HCT116 (cell line): Measurements from ENCODE around the gene KHNYN. TPM values are rescaled to one million over a fixed set of nuclear protein-coding genes. Genes with fewer than 3 reads are reported as not detected.
"Not testable (repeated sequence)": the region's sequence is repeated elsewhere in the genome, so short reads cannot be mapped to it uniquely, and the experiment has no call there.

Source experiments
- ATAC-seq: fragments of 200-7000 bp; cut with Tn5 transposase; 2 replicates; pipeline ENCODE4 v1.9.1; 2020; ENCODE audit warnings: mild to moderate bottlenecking, moderate library complexity
- BruUV-seq: library from RNA; stranded (reverse); fragments of 400-500 nt; replicated peaks from 2 replicates; lab custom pipeline; 2021; lab: Mats Ljungman, UMichigan
- CTCF ChIA-PET: fragments of 300-600 bp; sonication (Branson Sonifier 250); formaldehyde crosslinking; loops from one replicate; lab custom pipeline; 2021; ENCODE audit warnings: antibody characterized with exemption; lab: Charles Lee
- POLR2A ChIA-PET: fragments of 300-600, 350-600 bp; sonication (Branson Sonifier 250); formaldehyde crosslinking; loops from one replicate; lab custom pipeline; 2021; ENCODE audit warnings: antibody characterized with exemption; lab: Charles Lee
- RAD21 ChIA-PET, 2 experiments: fragments of 300-600 bp; sonication (Branson Sonifier 250); formaldehyde crosslinking; loops; one replicate each; lab custom pipeline; 2023; ENCODE audit warnings: low total read pairs in 2 of 2; ENCODE audit not compliant: uncharacterized antibody in 2 of 2, unreplicated experiment in 2 of 2, low non-redundant PET in 1 of 2; lab: Charles Lee
- DNase-seq: peaks from one replicate; pipeline ENCODE4 v3.0.0-alpha.2; 2010; ENCODE audit warnings: low read depth, low spot score
- H2AFZ ChIP-seq: fragments of 200-600 bp; shearing (Covaris generic), sonication (generic); 2 replicates; pipeline ENCODE4 v1.6.1; 2017; ENCODE audit warnings: low read depth, mixed run types, mixed read lengths, antibody characterized with exemption, low read length; ENCODE audit not compliant: poor library complexity, severe bottlenecking
- H3K27ac ChIP-seq: 2 replicates; pipeline ENCODE4 v1.5.1; 2012; ENCODE audit warnings: low read depth, low read length
- H3K27me3 ChIP-seq: fragments of 200-600 bp; sonication (generic); 2 replicates; pipeline ENCODE4 v1.6.1; 2016; ENCODE audit warnings: mixed run types, low read length, mixed read lengths; ENCODE audit not compliant: insufficient read depth
- H3K36me3 ChIP-seq, 2 experiments: fragments of 200-500 bp in 1 of 2; fragments of 200-600 bp in 1 of 2; sonication (Bioruptor generic) in 1 of 2; sonication (generic) in 1 of 2; 2 replicates each; pipeline versions ENCODE4 v1.5.1 to v1.6.1; 2014 to 2016; ENCODE audit warnings: low read length in 2 of 2, inconsistent platforms in 1 of 2, mixed read lengths in 1 of 2, mixed run types in 1 of 2; ENCODE audit not compliant: insufficient read depth in 2 of 2, control insufficient read depth in 1 of 2
- H3K4me1 ChIP-seq, 2 experiments: fragments of 200-600 bp in 1 of 2; sonication (generic) in 1 of 2; 2 replicates each; pipeline versions ENCODE4 v1.5.1 to v1.6.1; 2012 to 2017; ENCODE audit warnings: low read length in 2 of 2, inconsistent platforms in 1 of 2, mild to moderate bottlenecking in 1 of 2, mixed read lengths in 1 of 2, mixed run types in 1 of 2, moderate library complexity in 1 of 2; ENCODE audit not compliant: insufficient read depth in 2 of 2, control insufficient read depth in 1 of 2
- H3K4me2 ChIP-seq: fragments of 200-600 bp; sonication (generic); 2 replicates; pipeline ENCODE4 v1.6.1; 2017; ENCODE audit warnings: mixed run types, low read length, mixed read lengths
- H3K4me3 ChIP-seq, 2 experiments: fragments of 200-600 bp in 1 of 2; sonication (generic) in 1 of 2; replicated peaks in 1 of 2; 2 replicates each; pipeline ENCODE4 v1.5.1; 2011 to 2016; ENCODE audit warnings: low read length in 2 of 2, control low read depth in 1 of 2, low read depth in 1 of 2, mild to moderate bottlenecking in 1 of 2, mixed read lengths in 1 of 2, mixed run types in 1 of 2
- H3K79me2 ChIP-seq: fragments of 200-600 bp; sonication (generic); 2 replicates; pipeline ENCODE4 v1.6.1; 2017; ENCODE audit warnings: mild to moderate bottlenecking, mixed run types, low read length, moderate library complexity, mixed read lengths; ENCODE audit not compliant: insufficient read depth
- H3K9ac ChIP-seq: fragments of 200-600 bp; sonication (generic); 2 replicates; pipeline ENCODE4 v1.6.1; 2016; ENCODE audit warnings: low read length, mixed read lengths
- H3K9me2 ChIP-seq: fragments of 200-600 bp; sonication (generic), shearing (Covaris generic); 2 replicates; pipeline ENCODE4 v1.6.1; 2017; ENCODE audit warnings: mixed run types, mild to moderate bottlenecking, moderate library complexity; ENCODE audit not compliant: insufficient read depth
- H3K9me3 ChIP-seq, 2 experiments: fragments of 200-500 bp in 1 of 2; fragments of 200-600 bp in 1 of 2; sonication (Bioruptor generic) in 1 of 2; sonication (generic) in 1 of 2; 2 replicates each; pipeline ENCODE4 v1.6.1; 2014 to 2017; ENCODE audit warnings: low read length in 2 of 2, mixed read lengths in 2 of 2, inconsistent platforms in 1 of 2, low read depth in 1 of 2, mild to moderate bottlenecking in 1 of 2, mixed run types in 1 of 2, moderate library complexity in 1 of 2; ENCODE audit not compliant: control insufficient read depth in 1 of 2, insufficient read depth in 1 of 2
- H4K20me1 ChIP-seq: fragments of 200-600 bp; sonication (generic), shearing (Covaris generic); 2 replicates; pipeline ENCODE4 v1.6.1; 2017; ENCODE audit warnings: mixed run types, mild to moderate bottlenecking, moderate library complexity; ENCODE audit not compliant: insufficient read depth
- CBX3 ChIP-seq: IDR thresholded peaks from 2 replicates; pipeline ENCODE4 v1.6.1; 2012; ENCODE audit warnings: low read depth
- CEBPB ChIP-seq: IDR thresholded peaks from 2 replicates; pipeline ENCODE4 v1.6.1; 2012; ENCODE audit warnings: low read depth
- ELF1 ChIP-seq: IDR thresholded peaks from 2 replicates; pipeline ENCODE4 v1.6.1; 2012; ENCODE audit warnings: low read depth, borderline replicate concordance
- FOSL1 ChIP-seq: IDR thresholded peaks from 2 replicates; pipeline ENCODE4 v1.6.1; 2012; ENCODE audit warnings: low read depth
- SP1 ChIP-seq: IDR thresholded peaks from 2 replicates; pipeline ENCODE4 v1.6.1; 2012; ENCODE audit warnings: low read depth
- SRF ChIP-seq: IDR thresholded peaks from 2 replicates; pipeline ENCODE4 v1.6.1; 2012; ENCODE audit warnings: low read depth
- TCF7L2 ChIP-seq: IDR thresholded peaks from 2 replicates; pipeline ENCODE4 v1.7.0; 2011; ENCODE audit warnings: borderline replicate concordance, inconsistent platforms; ENCODE audit not compliant: insufficient read depth, insufficient read length; ENCODE audit errors: extremely low read depth
- ZBTB33 ChIP-seq: IDR thresholded peaks from 2 replicates; pipeline ENCODE4 v1.6.1; 2011; ENCODE audit warnings: mild to moderate bottlenecking, low read length, moderate library complexity; ENCODE audit not compliant: insufficient replicate concordance; ENCODE audit errors: extremely low read depth
- intact Hi-C: fragments of 100-400 bp; cut with micrococcal nuclease; formaldehyde crosslinking; loops from 2 replicates; pipeline ENCODE4 v1.10.0; 2022
- total RNA-seq: library from RNA; stranded (reverse); gene quantifications from one replicate; pipeline ENCODE4 v1.2.1, GENCODE V29; 2021; ENCODE audit not compliant: unreplicated experiment

Gene KHNYN
- total RNA-seq, 1 experiment from 2014 or later, result 50.1 TPM

- Histone ChIP-seq H3K9me2 (no peaks in the 10 kb centered on the region), H3K9ac (no peak overlapping the region), H3K4me1 (no peaks in the 10 kb centered on the region), H3K9me3 (no peaks in the 10 kb centered on the region), H3K27me3 (no peaks in the 10 kb centered on the region), H3K4me3 (no peak overlapping the region), H4K20me1 (no peaks in the 10 kb centered on the region), H2AFZ (no peak overlapping the region), H3K36me3 (no peaks in the 10 kb centered on the region), H3K4me2 (no peak overlapping the region), H3K79me2 (no peaks in the 10 kb centered on the region), H3K27ac (no peak overlapping the region)
- ChIA-PET POLR2A (no interaction called here), RAD21 (no interaction called here), CTCF (interaction anchor here (1.3 kb wide), 1 partner anchor 10 kb away, joined by 3 read pairs; no protein-coding TSS in a partner anchor)
- no TSS peak for BruUV-seq
- no peak for ATAC-seq
- no peak for DNase-seq
- intact Hi-C loops, result no loop called here
- TF ChIP-seq ZBTB33, result no peak
- TF ChIP-seq ELF1, result no peak
- no peak for TF ChIP-seq TCF7L2
Measured at GRCh38 chr14:24473211-24473610, 43.5 kb downstream of the KHNYN start.

DNA sequence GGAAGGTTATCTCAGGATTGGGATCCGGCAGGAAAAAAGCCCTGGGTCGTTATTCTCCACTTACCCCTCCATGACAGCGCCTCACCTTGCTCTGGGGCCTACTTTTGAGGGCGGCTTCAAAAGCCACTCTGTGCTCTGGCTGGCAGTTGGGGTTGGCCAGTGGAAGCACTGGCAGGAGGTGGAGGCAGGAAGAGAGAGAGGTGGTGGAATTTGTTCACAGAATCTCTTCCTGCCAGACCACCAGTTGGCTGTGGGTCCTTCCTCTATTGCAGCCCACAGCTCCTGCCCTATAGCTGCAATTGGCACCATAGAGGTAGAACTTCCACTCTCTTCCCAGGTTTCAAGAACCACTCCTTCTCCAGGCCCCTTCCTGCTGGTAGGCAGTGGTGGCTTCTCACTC, 45.5 kb downstream of the KHNYN start:
- H3K9me2 ChIP-seq, result no peaks in the 10 kb centered on the region
- ChIA-PET POLR2A (no interaction called here), CTCF (no interaction called here), RAD21 (no interaction called here)
- DNase-seq (no peak), ATAC-seq (no peak)
- no peak overlapping the region for H3K27ac ChIP-seq
- H3K4me3 ChIP-seq, result no peak overlapping the region
- H4K20me1 ChIP-seq, result no peaks in the 10 kb centered on the region
- H3K79me2 ChIP-seq, result no peaks in the 10 kb centered on the region
- no peaks in the 10 kb centered on the region for H3K4me1 ChIP-seq
- H3K9me3 ChIP-seq, result no peaks in the 10 kb centered on the region
- no peak overlapping the region for H3K4me2 ChIP-seq
- BruUV-seq, result no TSS peak
- H2AFZ ChIP-seq, result no peak overlapping the region
- intact Hi-C loops, result no loop called here
- TF ChIP-seq SP1 (no peak), CEBPB (no peak), SRF (no peak), TCF7L2 (no peak), ZBTB33 (no peak), CBX3 (no peak), FOSL1 (no peak)
- H3K36me3 ChIP-seq, result no peaks in the 10 kb centered on the region
- H3K9ac ChIP-seq, result no peak overlapping the region
- H3K27me3 ChIP-seq, result no peaks in the 10 kb centered on the region

GRCh38 chr14:24479999-24480398, 50.2 kb downstream of the KHNYN start:
- intact Hi-C loops, result loop anchor here (2.0 kb wide), 1 partner anchor 199 kb away; no protein-coding TSS in a partner anchor
- CTCF ChIA-PET, H3K27me3 ChIP-seq, ATAC-seq, H3K79me2 ChIP-seq, H3K9me2 ChIP-seq, H3K9ac ChIP-seq, H3K4me2 ChIP-seq, BruUV-seq, H3K9me3 ChIP-seq, H3K27ac ChIP-seq, DNase-seq, H4K20me1 ChIP-seq, H3K4me3 ChIP-seq, H3K36me3 ChIP-seq, H2AFZ ChIP-seq, RAD21 ChIA-PET, POLR2A ChIA-PET: not testable (repeated sequence)
- peaks cover 2 to 23% of the 10 kb centered on the region in 2 experiments; a peak in 3 of 4 replicates for H3K4me1 ChIP-seq
